GM10266 (cell line): Measurements from ENCODE around the gene RAB1B.
"Not testable (repeated sequence)": the region's sequence is repeated elsewhere in the genome, so short reads cannot be mapped to it uniquely, and the experiment has no call there.

Source experiments
- DNase-seq: peaks from one replicate; pipeline ENCODE4 v3.0.0; 2012; ENCODE audit errors: extremely low spot score
- TF ChIP-seq, protein P1 (sequence below): IDR thresholded peaks from 2 replicates; pipeline ENCODE4 v1.5.1; 2012; ENCODE audit warnings: mild to moderate bottlenecking, low read depth; ENCODE audit not compliant: control insufficient read depth, insufficient read depth; ENCODE audit errors: missing control alignments

The RAB1B gene

DNA sequence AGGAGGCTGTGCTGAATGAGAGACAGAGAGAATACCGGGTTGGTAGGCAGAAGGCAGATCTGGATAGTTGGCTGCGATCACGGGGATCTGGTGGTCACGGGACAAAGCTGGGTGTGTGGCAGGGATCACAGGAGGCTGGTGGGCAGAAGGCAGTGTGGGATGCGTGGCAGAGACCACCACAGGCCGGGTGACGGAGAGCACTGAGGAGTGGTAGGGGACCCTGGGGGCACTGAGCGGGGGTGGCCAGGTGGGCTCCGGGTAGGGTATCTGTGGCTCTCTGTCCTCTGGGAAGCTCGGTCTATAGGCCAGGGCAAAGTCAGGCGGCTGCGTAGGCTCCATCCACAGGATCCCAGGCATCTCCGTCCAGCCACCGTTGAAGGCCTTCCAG lies 47.1 kb downstream of the RAB1B start:
- TF ChIP-seq, protein P1, sequence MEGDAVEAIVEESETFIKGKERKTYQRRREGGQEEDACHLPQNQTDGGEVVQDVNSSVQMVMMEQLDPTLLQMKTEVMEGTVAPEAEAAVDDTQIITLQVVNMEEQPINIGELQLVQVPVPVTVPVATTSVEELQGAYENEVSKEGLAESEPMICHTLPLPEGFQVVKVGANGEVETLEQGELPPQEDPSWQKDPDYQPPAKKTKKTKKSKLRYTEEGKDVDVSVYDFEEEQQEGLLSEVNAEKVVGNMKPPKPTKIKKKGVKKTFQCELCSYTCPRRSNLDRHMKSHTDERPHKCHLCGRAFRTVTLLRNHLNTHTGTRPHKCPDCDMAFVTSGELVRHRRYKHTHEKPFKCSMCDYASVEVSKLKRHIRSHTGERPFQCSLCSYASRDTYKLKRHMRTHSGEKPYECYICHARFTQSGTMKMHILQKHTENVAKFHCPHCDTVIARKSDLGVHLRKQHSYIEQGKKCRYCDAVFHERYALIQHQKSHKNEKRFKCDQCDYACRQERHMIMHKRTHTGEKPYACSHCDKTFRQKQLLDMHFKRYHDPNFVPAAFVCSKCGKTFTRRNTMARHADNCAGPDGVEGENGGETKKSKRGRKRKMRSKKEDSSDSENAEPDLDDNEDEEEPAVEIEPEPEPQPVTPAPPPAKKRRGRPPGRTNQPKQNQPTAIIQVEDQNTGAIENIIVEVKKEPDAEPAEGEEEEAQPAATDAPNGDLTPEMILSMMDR: no peak
- DNase-seq: no peak

DNA sequence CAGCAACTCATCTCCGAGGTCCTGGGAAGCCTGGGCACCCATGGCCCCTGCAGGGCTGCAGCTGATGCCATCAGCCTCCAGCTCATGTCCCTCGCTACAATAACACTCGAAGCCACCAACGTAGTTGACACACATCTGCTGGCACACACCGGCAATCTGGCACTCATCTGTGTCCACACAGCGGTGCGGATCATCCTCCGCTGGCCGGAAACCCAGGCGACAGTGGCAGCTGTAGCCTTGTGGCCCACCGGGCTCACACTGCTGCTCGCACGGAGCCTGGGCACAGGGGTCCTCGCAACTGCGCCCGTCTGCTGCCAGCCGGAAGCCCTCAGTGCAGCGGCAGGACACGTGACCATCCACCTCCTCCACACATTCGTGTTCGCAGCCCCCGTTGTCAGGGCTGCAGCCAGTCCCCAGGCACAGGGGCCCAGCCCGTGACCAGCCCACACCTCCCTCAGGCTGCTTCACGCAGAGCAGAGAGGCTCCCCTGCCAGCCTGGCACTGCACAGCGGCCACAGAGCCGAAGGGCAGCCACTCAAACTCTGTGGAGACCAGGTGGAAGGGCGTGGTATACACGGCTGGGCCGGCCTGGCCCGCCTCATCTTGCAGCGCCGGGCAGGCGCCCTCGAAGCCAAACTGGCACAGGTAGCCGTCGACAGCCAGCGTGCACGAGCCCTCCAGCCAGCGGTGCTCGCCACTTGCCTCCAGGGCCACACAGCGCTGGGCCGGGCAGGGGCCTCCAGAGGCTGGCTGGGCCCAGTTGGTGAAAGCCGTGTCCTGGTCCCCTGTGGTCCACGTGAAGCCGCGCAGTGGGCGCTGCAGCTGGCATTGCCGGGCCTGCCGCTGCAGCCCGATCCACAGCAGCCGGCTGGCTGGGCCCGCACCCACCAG lies 47.7 kb downstream of the RAB1B start:
- TF ChIP-seq, protein P1: no peak
- DNase-seq: no peak

DNA sequence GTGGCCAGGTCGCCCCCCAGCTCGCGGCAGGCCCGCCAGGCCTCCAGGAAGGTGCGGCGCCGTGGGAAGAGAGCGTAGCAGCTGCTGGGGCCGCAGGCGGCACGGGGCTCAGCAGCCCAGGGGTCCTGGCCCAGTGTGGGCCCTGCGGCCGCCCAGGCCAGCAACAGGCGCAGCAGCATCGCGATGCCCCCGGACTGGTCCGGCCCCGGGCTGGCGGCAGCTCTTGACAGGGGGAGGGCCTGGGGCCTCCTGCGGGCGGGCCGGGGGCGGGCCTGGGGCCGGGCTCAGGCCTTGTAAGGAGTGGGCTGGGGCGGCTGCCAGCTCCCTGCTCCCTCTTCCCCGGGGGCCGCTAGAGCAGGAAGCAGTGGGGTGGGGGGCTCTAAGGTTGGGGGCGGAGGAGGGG lies 48.4 kb downstream of the RAB1B start, which contains the start of gene CD248:
TSS of gene CD248 (minus strand) at position 196 of the 403 bp plus-strand sequence. CDS start at position 179, 17 bp downstream.
- TF ChIP-seq, protein P1: no peak
- DNase-seq: no peak

DNA sequence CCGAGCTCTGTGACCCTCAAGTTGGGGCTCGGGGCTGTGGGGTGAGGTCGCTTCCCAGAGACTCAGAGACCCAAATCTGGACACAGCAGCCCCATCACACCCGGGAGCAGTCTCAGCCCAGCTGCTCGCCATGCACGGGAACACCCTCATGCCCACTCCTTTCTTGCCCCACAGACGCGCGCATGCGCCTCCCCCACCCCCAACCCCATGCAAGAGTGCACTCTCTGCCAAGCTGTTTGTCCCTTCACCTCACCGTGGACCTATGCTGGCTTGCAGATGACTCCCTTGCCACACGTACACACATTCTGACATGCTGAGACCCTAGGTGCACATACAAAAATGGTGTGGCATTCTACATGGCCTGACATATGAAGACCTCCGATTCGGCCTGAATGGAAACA lies 48.9 kb downstream of the RAB1B start:
- no peak for DNase-seq
- TF ChIP-seq, protein P1: no peak

DNA sequence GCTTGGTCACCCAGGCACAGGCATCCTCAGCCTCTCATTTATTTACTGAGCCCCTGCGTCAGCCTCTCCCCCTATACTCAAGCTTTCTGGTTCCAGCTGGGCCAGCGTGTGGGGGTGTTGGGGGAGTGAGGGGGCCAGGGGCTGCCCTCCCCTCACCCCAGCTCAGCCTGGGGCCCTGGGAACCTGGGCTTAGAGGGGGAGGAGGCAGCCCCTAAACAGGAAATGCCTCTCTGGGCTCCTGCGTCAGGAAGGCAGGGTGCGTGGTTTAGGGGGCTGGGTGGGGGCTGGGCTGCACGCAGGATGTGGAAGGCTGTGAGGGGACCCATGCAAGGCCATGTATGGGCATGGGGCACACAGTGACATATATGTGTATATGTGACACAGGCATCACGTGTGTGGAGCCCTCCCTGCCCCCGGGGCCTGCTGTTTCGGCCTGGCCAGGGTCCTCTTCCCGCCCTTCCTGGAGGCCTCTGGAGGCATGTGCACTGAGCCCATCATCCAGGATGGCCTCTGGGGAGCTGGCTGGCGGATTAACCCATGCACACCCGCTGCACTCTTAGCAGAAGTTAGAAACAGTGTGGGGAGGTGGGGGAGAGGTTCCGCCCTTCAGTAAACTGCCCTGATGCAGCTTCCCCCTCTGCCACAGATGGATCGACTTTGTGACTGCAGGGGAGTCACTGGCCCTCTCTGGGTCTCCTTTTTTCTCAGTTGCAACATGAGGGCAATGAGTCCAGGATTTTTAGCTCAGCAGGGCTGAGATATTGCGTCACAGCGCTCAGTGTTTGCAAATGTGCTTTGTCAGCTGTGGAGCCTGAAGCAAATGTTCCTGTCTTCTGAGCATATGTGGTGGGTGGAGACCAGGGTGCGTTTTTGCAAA lies 49.5 kb downstream of the RAB1B start:
- TF ChIP-seq, protein P1: no peak
- DNase-seq: no peak

DNA sequence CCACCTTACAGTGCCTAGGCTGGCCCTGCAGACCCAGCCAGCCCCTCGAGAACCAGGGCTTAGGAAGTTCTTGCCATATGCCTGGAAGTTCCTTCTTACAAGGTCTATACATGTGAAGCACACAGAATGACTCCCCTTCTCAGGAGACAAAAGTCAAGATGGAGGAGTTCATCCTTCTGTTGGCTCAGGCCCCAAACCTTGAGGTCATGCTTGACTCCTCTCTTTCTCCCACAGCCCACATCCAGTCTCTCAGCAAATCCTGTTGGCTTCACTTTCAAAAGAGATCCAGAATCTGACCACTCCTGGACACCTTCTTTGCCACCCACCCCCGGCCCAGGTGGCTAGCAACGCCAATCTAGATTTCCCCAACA lies 50.1 kb downstream of the RAB1B start:
- TF ChIP-seq, protein P1: no peak

DNA sequence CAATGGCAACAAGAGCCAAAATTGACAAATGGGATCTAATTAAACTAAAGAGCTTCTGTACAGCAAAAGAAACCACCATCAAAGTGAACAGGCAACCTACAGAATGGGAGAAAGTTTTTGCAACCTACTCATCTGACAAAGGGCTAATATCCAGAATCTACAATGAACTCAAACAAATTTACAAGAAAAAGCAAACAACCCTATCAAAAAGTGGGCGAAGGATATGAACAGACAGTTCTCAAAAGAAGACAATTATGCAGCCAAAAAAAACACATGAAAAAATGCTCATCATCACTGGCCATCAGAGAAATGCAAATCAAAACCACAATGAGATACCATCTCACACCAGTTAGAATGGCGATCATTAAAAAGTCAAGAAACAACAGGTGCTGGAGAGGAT lies 51.9 kb downstream of the RAB1B start:
- not testable (repeated sequence) for DNase-seq

More for the DNA sequence above, 50.1 kb downstream of the RAB1B start:
- no peak for DNase-seq

DNA sequence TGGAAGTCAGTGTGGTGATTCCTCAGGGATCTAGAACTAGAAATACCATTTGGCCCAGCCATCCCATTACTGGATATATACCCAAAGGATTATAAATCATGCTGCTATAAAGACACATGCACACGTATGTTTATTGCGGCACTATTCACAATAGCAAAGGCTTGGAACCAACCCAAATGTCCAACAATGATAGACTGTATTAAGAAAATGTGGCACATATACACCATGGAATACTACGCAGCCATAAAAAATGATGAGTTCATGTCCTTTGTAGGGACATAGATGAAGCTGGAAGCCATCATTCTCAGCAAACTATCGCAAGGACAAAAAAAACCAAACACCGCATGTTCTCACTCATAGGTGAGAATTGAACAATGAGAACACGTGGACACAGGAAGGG lies 52.3 kb downstream of the RAB1B start:
- DNase-seq: not testable (repeated sequence)
